ENCODE measurements around the gene TGFB3.

TGFB3 gene

GRCh38 chr14:75978249-75978731 is 3.5 kb downstream of the TGFB3 start:
- H3K9me3 Mint-ChIP-seq = no peaks in the 10 kb centered on the region
- ATAC-seq = no peak
- H3K4me3 Mint-ChIP-seq = no peak overlapping the region
- peak overlapping the region; percentile 27 to 83 for H3K27ac Mint-ChIP-seq
- H3K27me3 Mint-ChIP-seq = no peaks in the 10 kb centered on the region
- peak in 1 of 2 donors; percentile 12 for DNase-seq
- peaks cover 50% of the 10 kb centered on the region for H3K4me1 Mint-ChIP-seq

GRCh38 chr14:75977582-75977943 is 4.2 kb downstream of the TGFB3 start:
- DNase-seq (no peak), ATAC-seq (no peak)
- Mint-ChIP-seq H3K27me3 (no peaks in the 10 kb centered on the region), H3K4me1 (peaks cover 45% of the 10 kb centered on the region), H3K9me3 (no peaks in the 10 kb centered on the region), H3K4me3 (no peak overlapping the region), H3K27ac (no peak overlapping the region)

GRCh38 chr14:75976826-75977581 is 4.8 kb downstream of the TGFB3 start:
- Mint-ChIP-seq H3K27me3 (no peaks in the 10 kb centered on the region), H3K4me3 (no peak overlapping the region), H3K9me3 (no peaks in the 10 kb centered on the region), H3K27ac (no peak overlapping the region), H3K4me1 (peaks cover 44% of the 10 kb centered on the region)
- DNase-seq (no peak), ATAC-seq (no peak)

- Mint-ChIP-seq H3K27me3 (no peaks in the 10 kb centered on the region), H3K4me1 (peaks cover 3% of the 10 kb centered on the region), H3K4me3 (no peak overlapping the region), H3K9me3 (no peaks in the 10 kb centered on the region), H3K27ac (no peak overlapping the region)
- DNase-seq (no peak), ATAC-seq (no peak)
Observed at GRCh38 chr14:75972801-75973421, 8.9 kb downstream of the TGFB3 start.

- Mint-ChIP-seq H3K4me3 (no peak overlapping the region), H3K27ac (no peak overlapping the region), H3K27me3 (no peaks in the 10 kb centered on the region), H3K9me3 (no peaks in the 10 kb centered on the region), H3K4me1 (no peaks in the 10 kb centered on the region)
- DNase-seq = no peak
- ATAC-seq = no peak
Observed at GRCh38 chr14:75971509-75971908, 10.3 kb downstream of the TGFB3 start.

GRCh38 chr14:75970989-75971388 is 10.8 kb downstream of the TGFB3 start:
- Mint-ChIP-seq H3K27ac (no peak overlapping the region), H3K4me3 (no peak overlapping the region), H3K9me3 (no peaks in the 10 kb centered on the region), H3K27me3 (no peaks in the 10 kb centered on the region), H3K4me1 (no peaks in the 10 kb centered on the region)
- ATAC-seq (no peak), DNase-seq (no peak)

DNA sequence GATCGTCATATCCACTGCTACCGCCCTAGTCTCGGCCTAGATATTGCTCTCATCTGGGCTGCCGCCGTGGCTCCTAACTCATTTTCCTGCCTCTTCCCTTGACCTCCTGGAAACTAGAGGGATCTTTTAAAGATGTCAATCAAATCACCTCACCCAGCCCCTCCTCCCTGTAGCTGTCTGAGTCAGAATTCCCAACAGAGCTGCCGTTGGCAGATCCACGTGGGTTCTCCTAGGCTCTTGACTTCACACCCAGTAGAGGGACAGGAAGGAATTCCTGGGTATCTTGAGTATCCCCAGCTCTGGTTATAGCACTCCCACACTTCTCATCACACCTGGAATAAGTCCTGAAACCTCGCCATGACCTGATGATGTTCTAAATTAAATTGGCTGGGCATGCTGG is 11.9 kb downstream of the TGFB3 start:
- Mint-ChIP-seq H3K9me3 (no peaks in the 10 kb centered on the region), H3K27me3 (no peaks in the 10 kb centered on the region), H3K27ac (no peak overlapping the region), H3K4me1 (no peaks in the 10 kb centered on the region), H3K4me3 (no peak overlapping the region)
- ATAC-seq (no peak), DNase-seq (no peak)

DNA sequence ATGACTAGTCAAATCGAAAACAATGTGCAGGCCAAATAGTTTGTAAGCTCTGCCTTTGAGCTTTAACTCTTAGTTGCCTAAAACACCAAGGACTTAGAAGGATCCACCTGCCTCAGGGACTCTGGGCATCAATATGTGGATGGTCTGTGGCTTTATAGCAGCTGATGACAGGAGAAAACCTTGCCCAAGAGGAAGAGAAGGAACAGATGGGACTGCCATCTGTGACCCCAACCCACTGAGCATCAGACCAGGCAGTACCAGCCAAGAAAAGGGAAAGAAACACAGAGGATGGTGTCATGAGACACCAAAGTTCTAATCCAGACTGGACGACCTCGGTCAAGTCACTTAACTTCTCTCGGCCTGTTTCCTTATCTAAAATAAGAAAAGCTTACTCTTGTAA is 12.7 kb downstream of the TGFB3 start:
- Mint-ChIP-seq H3K27ac (no peak overlapping the region), H3K27me3 (no peaks in the 10 kb centered on the region), H3K9me3 (no peaks in the 10 kb centered on the region), H3K4me1 (no peaks in the 10 kb centered on the region), H3K4me3 (no peak overlapping the region)
- ATAC-seq (no peak), DNase-seq (no peak)

DNA sequence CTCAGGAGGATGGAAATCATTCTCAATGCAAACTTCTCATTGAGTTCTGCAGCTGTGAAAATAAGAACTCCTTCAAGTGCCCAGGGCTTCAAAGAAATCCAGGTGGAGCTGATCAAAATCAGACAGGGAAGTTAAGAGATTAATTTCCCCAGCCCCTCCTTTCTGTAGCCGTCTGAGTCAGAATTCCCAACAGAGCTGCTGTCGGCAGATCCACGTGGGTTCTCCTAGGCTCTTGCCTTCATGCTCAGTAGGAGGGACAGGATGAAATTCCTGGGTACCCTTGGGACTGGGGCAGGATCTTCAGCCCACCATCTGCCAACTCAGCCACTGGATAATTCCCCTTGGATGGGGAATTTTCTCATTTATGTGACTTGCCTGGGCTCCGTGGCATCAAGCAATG is 13.3 kb downstream of the TGFB3 start:
- H3K9me3 Mint-ChIP-seq = no peaks in the 10 kb centered on the region
- no peak overlapping the region for H3K4me3 Mint-ChIP-seq
- ATAC-seq (no peak), DNase-seq (no peak)
- H3K27me3 Mint-ChIP-seq = no peaks in the 10 kb centered on the region
- no peaks in the 10 kb centered on the region for H3K4me1 Mint-ChIP-seq
- no peak overlapping the region for H3K27ac Mint-ChIP-seq

- H3K9me3 Mint-ChIP-seq = no peaks in the 10 kb centered on the region
- DNase-seq = no peak
- no peaks in the 10 kb centered on the region for H3K27me3 Mint-ChIP-seq
- H3K4me1 Mint-ChIP-seq = no peaks in the 10 kb centered on the region
- no peak for ATAC-seq
- no peak overlapping the region for H3K27ac Mint-ChIP-seq
- H3K4me3 Mint-ChIP-seq = no peak overlapping the region
Observed at GRCh38 chr14:75967866-75968265, 13.9 kb downstream of the TGFB3 start.

DNA sequence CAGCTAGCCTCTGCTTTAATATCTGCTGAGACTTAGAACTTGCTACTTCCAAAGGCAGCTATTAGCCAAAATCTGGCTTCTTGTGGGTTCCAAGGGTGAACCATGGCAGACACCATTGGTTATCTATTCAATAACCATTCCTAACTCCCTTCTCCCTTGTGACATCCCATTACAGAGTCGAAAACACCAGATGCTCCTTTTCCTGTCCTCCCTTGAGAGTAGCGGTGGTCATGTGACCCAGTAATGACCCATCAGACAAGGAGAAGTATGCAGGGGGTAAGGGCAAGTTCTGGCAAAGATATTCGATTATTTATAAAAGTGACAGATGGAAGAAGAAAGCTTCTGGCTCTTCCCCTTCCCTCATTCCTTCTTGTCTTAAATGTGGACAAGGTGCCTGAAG is 20.1 kb downstream of the TGFB3 start:
- Mint-ChIP-seq H3K4me3 (no peak overlapping the region), H3K27ac (no peak overlapping the region), H3K4me1 (no peaks in the 10 kb centered on the region), H3K9me3 (no peaks in the 10 kb centered on the region), H3K27me3 (no peaks in the 10 kb centered on the region)
- ATAC-seq (no peak), DNase-seq (no peak)

DNA sequence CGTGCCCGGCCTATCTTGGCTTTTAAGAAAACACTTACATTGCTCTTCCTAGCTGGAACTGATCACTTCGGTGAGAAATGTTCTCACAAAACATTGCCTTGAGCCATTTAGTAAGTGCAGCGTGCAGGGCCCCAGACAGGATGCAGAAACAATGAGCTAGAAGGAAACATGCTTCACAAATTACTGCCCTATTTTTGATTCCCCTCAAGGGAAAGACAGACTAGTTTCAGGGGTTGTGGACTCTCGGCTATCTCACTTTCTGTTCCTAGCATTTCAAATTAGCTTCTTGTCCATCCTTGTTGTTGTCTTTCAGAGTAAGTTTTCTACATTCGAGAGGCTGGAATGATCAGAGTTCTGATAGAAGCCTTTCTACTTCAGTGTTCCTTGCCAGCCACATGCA is 21.6 kb downstream of the TGFB3 start:
- ATAC-seq = no peak

DNA sequence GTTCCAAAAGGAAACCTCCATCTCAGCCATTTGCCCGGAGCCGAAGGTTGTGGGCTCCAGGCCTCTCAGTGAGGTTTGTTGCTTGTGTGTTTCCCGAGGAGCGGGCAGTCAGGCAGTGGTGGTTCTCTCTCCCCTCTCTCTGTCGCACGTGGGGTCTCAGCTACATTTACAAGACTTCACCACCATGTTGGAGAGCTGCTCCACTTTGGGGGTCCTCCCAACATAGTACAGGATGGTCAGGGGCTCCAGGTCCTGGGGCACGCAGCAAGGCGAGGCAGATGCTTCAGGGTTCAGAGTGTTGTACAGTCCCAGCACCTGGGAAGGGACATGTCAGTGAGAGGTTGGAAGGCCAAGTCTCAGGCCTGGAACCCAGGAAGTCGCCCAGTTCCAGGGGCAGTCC is 22.8 kb downstream of the TGFB3 start:
- no peak for DNase-seq
- Mint-ChIP-seq H3K27me3 (no peaks in the 10 kb centered on the region), H3K9me3 (no peaks in the 10 kb centered on the region), H3K4me1 (no peaks in the 10 kb centered on the region), H3K4me3 (no peak overlapping the region), H3K27ac (no peak overlapping the region)
- ATAC-seq = no peak

More for the DNA sequence above, 21.6 kb downstream of the TGFB3 start:
- Mint-ChIP-seq H3K9me3 (no peaks in the 10 kb centered on the region), H3K27ac (peak overlapping the region in 1 of 2 donors; percentile 23), H3K27me3 (no peaks in the 10 kb centered on the region), H3K4me1 (no peaks in the 10 kb centered on the region), H3K4me3 (no peak overlapping the region)
- no peak for DNase-seq

DNA sequence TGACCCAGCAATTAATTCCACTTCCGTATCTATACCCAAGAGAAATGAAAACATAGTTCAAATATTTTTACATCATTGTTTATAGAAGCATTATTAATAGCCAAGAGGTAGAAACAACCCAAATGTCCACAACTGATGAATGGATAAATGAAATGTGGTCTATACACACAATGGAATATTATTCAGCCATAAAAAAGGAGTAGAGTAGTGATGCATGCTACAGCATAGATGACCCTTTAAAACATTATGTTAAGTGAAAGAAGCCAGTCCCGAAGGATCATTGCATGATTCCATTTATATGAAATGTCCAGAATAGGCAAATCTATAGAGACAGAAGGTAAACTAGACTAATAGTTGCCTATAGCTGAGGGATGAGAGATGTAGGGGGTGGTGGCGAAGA is 29.3 kb downstream of the TGFB3 start:
- Mint-ChIP-seq H3K27me3 (no peaks in the 10 kb centered on the region), H3K27ac (no peak overlapping the region), H3K4me1 (no peaks in the 10 kb centered on the region), H3K4me3 (no peak overlapping the region), H3K9me3 (peaks cover 0 to 9% of the 10 kb centered on the region in 2 donors)
- ATAC-seq (no peak), DNase-seq (no peak)

GRCh38 chr14:75946785-75947184 is 35.0 kb downstream of the TGFB3 start:
- ATAC-seq (no peak), DNase-seq (no peak)
- Mint-ChIP-seq H3K9me3 (peaks cover 0 to under 1% of the 10 kb centered on the region in 2 donors), H3K4me3 (no peak overlapping the region), H3K27ac (no peak overlapping the region), H3K27me3 (no peaks in the 10 kb centered on the region), H3K4me1 (no peaks in the 10 kb centered on the region)

GRCh38 chr14:75944607-75945241 is 37.1 kb downstream of the TGFB3 start:
- ATAC-seq = no peak
- Mint-ChIP-seq H3K27me3 (no peaks in the 10 kb centered on the region), H3K9me3 (no peaks in the 10 kb centered on the region), H3K4me3 (no peak overlapping the region), H3K4me1 (no peaks in the 10 kb centered on the region), H3K27ac (no peak overlapping the region)
- DNase-seq = no peak

Measured in stimulated activated naive CD8-positive, alpha-beta T cell treated with anti-CD3 and anti-CD28 coated beads, Interleukin-15, amount 100 ng/mL, for 72 hours (primary cell).